K562 treated with DMSO at 1 percent for 12 hours (cell line): Measurements from ENCODE around the gene NR1H2. TPM values are rescaled to one million over a fixed set of nuclear protein-coding genes. Genes with fewer than 3 reads are reported as not detected.

ENCODE experiments used
- total RNA-seq: library from RNA; unstranded; fragments of 300-600 nt; gene quantifications from 2 replicates; pipeline ENCODE4 v1.2.3, GENCODE V29; 2022; ENCODE audit not compliant: insufficient read depth

Gene NR1H2
- 68.8 and 81.4 TPM in 2 replicates for total RNA-seq

GRCh38 chr19:50376166-50377050 lies at the start of gene NR1H2:
Gene NR1H2, plus strand, starts transcription at chr19:50376457. Its CDS starts 1,149 bp downstream, at chr19:50377606.

DNA sequence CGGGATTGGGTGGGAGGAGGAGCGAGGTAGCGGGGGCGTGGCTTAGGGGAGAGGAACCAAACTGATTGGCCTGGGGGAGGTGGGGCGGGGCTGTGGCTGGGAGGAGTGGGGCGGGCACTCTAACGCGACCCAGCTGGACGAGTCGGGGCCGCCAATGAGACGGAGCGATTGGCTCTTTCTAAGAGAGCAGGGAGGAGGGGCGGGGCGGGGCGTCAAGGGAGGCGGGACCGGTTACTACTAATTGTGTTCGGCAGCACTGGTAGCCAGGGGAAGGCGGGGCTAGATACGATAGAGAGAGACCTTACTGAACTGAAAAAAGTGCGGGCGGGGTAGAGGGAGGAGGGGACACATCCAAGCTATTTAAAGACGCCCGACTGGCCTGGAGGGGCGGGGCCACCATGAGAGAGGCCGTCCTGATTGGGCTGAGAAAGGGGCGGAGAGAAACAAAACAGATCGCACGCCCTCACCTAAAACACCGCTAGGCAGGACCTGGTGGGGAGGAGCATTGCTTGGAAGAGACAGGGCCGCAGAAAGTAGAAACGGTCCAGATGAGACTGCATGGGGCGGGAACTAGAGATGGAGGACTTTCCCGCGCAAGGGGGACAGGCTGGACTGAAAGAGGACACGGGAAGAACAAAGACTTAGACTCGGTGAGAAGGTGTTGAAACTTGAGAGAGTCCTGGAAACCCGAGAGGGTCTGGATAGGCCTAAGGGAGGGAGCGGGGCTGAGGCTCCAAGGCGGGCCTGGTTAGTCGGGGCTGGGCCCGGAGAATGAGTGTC lies 46.9 kb upstream of the NR1H2 start, which contains the start of gene KCNC3:
KCNC3 (minus strand) TSS at position 232 of the 780 bp plus-strand sequence. CDS start 295 bp downstream, outside the sequence.

DNA sequence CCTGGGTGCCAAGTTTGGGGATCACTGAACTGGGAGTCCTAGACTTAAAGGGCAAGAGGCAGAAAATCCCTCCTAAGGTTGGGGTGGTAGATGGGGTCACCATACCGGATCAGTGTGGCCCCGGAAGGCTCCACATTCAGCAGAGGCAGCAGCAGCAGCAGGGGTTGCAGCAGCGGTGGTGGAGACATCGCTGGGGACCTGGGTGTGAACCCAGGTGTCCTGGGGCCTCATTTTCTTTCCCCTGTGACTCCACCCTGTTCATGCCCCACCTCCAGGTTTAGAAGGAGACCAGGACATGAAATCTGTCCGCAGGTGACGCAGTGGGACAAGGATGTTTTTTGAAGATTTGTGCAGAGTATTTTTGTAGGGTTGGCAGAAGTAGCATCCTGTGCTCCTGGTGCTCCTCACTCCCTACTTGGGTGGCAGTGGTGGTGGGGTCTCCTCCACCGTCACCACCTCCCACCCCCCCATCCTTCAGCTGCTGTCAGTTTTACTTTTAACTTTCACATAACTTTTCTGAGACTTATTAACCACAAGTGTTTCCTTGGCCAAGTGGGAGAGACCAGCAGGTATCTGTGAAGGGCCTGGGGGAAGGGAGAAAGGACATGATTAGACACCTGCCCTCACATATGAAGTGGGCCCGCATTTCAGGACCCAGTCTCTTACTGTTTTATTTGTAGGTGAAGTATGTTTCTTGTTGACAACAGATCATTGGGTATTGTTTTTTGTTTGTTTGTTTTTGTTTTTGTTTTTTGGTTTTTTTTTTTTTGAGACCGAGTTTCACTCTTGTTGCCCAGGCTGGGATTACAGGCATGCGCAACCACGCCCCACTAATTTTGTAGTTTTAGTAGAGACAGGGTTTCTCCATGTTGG lies 10.6 kb upstream of the NR1H2 start, which contains the start of gene NAPSA:
NAPSA (minus strand) TSS at position 206 of the 873 bp plus-strand sequence; CDS start at position 188, 18 bp downstream.

DNA sequence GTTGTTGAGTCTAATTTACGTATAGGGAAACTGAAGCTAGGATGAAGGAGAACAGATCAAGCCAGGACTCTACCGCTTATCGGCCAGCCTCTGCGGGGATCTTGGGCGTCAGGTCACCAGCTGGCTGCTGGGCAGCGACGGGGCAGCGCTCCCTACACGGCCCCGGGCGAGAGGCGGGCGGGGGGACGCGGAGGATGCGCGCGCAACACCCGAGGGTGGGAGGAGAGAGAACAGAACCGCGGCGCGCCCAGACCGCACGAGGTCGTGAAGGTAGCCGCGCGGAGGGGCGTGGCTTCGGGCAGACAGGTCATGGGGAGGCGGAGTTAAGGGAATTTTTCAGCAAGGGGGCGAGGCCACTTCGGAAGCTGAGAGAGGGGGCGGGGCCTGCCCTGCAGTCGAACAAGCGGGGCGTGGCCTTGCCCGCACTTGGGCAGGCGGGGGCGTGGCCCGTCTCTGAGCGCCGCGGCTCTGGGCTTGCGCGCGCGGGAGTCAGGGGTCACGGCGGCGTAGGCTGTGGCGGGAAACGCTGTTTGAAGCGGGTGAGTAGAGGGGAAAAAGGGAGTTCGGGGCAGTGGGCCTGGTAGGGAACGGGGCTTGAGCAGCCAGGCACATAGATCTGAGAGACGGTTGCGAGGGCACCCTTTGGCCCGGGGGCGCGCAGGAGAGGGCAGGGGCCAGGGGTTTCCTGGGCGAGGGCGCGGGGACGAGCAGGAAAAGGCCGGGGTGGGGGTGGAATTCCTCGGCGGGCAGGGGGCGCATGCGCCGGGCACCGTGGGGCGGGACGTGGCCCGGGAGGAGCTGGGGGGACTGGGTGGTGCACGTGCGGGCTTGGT lies 7.8 kb downstream of the NR1H2 start, which contains the start of gene POLD1:
POLD1 (plus strand) TSS at position 496 of the 833 bp plus-strand sequence. CDS start 14,505 bp downstream, outside the sequence.

DNA sequence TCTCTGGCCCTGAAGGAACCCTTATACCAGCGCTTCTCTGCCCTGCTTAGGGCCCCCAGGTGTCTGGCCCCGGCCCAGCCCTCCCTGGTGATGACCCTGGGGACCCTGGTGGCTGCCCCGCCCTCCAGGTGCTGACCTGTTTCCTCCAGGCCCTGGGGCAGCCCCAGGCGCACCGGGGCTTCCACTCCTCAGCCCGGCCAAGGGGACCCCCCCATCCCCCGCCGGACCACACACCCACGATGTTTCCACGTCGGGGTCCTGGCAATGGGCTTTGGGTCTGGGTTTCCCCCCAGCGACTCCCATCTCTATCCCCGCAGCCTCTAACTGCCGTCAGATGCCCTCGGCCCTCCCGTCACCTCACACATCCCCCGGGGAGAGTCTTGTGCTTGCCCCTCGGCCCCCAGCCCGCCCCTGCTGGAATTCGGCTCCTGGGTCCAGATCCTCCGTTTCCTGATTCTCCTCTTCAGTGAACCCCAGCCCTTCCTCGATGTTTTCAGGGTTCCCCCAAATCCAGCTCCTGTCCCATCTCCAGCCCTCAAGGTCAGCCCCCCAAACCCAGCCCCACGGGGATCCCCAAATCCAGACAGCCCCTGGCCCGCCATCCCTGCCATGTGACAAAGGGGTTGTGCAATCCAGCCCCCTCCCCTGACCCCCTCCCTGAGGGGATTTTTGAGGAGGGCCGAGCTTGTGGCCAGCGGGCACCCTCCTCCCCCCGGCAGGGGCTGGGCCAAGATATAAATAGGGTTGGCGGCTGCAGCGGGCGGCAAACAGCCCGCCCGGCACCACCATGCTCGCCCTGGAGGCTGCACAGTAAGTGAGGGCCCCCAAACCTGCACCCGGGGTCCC lies 42.1 kb downstream of the NR1H2 start, which contains the start of gene SPIB:
SPIB (plus strand) TSS at position 763 of the 846 bp plus-strand sequence; CDS start at position 788, 25 bp downstream.

DNA sequence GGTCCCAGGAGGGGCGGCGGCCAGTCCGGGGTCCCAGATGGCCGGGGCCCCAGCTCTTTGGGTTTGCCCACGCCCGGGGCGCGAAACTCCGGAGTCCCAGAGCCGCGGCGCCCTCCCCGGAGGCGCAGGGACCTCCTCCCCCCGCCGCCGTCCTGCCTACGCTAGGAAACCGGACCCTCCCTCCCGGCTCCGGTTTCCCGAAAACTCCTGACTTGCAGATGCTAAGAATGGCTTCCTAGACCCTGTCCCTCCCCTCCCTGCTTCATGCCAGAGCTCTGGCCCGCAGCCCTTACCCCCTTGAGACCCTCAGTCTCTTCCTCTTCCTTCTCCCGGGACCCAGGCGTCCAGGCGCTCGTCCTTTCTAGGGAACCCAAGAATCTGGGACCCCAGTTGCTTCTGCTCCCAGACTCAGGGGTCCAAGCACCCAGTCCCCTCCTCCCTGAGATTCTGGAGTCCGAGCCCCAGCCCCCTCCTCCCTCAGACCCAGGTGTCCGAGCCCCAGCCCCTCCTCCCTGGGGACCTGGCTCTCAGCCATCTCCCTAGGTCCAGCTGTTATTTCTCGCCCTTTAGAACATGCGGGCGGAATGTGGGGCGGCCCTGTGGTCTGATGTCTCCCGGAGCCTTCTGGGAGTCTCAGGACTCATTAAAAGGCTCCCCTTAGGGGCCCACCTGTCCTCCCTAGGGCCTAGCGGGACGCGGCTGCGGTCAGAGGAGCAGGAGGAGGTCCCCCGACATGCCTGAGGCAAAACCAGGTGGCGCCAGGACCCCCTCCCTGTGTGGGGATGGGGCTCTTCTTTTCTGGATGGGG lies 56.2 kb downstream of the NR1H2 start, which contains the start of gene MYBPC2:
MYBPC2 (plus strand) TSS at position 672 of the 808 bp plus-strand sequence; CDS start at position 734, 62 bp downstream.

Other genes starting within 250 kb of the NR1H2 start
- gene IZUMO2, start 213.2 kb upstream of the NR1H2 start, total RNA-seq, result not detected in 2 replicates
- gene MYH14, start 172.8 kb upstream of the NR1H2 start, total RNA-seq, result 0.36 and 3.2 TPM in 2 replicates
- gene KCNC3, start 47.1 kb upstream of the NR1H2 start, total RNA-seq, result 1.8 and 10.4 TPM in 2 replicates
- gene NAPSA, start 10.8 kb upstream of the NR1H2 start, total RNA-seq, result 3.5 and 4.7 TPM in 2 replicates
- gene POLD1, start 7.9 kb downstream of the NR1H2 start, total RNA-seq, result 212 and 226 TPM in 2 replicates
- 0.31 and 0.90 TPM in 2 replicates for gene SPIB, start 42.5 kb downstream of the NR1H2 start, total RNA-seq
- not detected in 2 replicates for gene MYBPC2, start 56.4 kb downstream of the NR1H2 start, total RNA-seq
- 69.3 and 72.6 TPM in 2 replicates for gene EMC10, start 100.0 kb downstream of the NR1H2 start, total RNA-seq
- 1.2 and 2.8 TPM in 2 replicates for gene GARIN5A, start 100.4 kb downstream of the NR1H2 start, total RNA-seq
- gene JOSD2, start 134.7 kb downstream of the NR1H2 start, total RNA-seq, result 9.7 and 20.1 TPM in 2 replicates
- gene ASPDH, start 137.5 kb downstream of the NR1H2 start, total RNA-seq, result not detected in 2 replicates
- 9.3 and 10.0 TPM in 2 replicates for gene LRRC4B, start 192.0 kb downstream of the NR1H2 start, total RNA-seq